Inflammatory macrophage treated with lipopolysaccharide for 4 hours (primary cell): Measurements from ENCODE around the gene GH2.
A peak's percentile ranks its signal among the peaks of the same experiment; 100 is the strongest.
"Not testable (repeated sequence)": the region's sequence is repeated elsewhere in the genome, so short reads cannot be mapped to it uniquely, and the experiment has no call there.

ENCODE experiments used
- DNase-seq: peaks from one replicate; pipeline ENCODE4 v3.0.0-alpha.2; 2020

Gene GH2

GRCh38 chr17:63910096-63910495 lies 28.4 kb upstream of the GH2 start:
- no peak for DNase-seq

- not testable (repeated sequence) for DNase-seq
Measured at GRCh38 chr17:63909586-63909985, 27.8 kb upstream of the GH2 start.

DNA sequence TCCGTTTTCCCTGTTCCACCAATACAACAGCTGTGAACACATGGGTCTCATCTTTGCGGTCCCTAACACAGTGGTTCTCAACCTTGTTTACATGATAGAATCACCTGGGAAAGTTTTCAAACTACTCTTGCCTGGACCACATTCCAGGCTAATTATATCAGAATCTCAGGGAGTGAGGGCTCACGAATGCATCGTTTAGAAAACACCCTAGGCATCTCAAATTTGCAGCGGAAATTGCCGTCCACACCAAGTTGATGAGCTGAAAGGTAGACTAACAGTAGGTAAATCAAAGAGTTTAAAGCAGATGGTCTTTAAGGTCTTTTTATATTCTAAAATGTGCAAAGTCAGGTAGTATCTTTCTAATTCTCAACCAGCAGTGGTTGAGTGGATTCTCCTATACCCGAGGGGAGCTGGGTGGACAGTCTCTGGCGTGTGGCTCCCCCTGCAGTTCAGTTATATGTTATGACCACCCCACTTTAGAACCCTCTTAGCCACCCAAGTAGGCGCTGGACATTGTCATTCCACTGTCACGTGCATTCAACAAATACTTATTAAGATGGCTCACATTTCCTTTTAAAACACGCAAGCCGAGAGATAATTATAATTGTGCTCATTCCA lies 25.5 kb upstream of the GH2 start:
- DNase-seq: not testable (repeated sequence)

DNA sequence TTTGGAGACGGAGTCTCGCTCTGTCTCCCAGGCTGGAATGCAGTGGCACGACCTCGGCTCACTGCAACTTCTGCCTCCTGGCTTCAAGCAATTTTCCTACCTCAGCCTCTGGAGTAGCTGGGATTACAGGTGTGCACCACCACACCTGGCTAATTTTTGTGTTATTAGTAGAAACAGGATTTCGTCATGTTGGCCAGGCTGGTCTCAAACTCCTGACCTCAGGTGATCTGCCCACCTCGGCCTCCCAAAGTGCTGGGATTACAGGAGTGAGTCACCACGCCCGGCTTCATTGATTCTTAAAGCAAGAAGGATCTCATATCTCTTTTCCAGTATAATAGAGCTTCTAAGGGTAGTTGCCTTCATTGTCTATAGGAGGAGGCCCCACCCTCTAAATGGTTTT lies 23.1 kb upstream of the GH2 start:
- DNase-seq: not testable (repeated sequence)

GRCh38 chr17:63903787-63904201 lies 22.1 kb upstream of the GH2 start:
- DNase-seq: not testable (repeated sequence)

GRCh38 chr17:63901971-63902370 lies 20.2 kb upstream of the GH2 start:
- DNase-seq: not testable (repeated sequence)

GRCh38 chr17:63898899-63899798 lies 17.4 kb upstream of the GH2 start:
- not testable (repeated sequence) for DNase-seq

DNA sequence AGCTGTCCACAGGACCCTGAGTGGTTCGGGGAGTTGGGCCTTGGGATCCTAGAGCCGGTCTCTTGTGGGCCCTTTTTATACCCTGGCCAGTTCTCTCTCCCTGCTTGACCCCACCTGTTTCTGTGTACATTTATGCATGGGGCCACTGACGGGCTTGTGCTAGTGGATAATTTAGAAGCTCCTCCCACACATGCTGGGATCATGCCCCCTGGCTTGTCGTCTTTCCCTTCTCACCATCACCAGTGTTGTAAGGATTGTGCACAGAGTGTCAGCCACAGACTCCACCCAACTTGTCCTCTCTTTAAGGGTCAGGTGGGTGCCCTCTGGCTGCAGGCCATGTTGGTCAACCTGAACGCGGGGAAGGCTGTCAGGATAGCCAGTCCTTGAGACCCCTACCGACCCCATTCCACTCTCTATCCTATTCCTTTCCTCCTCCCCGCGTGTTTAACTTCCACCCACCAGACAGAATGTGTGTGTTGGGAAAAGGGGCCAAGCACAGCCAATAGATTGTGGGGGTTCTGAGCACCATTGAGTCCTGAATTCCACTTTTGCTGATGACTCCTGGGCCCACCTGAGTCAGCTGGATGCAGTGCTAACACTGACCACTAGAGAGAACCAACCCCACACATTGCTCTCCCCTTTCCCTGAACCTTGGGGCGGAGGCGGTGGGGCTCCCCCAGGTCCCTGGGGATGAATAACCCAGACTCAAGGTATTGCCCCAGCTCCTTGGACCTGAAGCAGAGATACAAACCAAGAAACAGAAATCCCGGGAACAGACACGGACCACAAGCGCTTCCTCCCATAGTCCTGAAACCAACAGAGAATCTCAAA lies 15.0 kb upstream of the GH2 start, which contains the start of gene CSH1:
CSH1 (minus strand) TSS at position 51 of the 831 bp plus-strand sequence. CDS start 63 bp downstream, outside the sequence.
- DNase-seq: not testable (repeated sequence)

GRCh38 chr17:63894821-63895220 lies 13.1 kb upstream of the GH2 start:
- not testable (repeated sequence) for DNase-seq

- DNase-seq: not testable (repeated sequence)
Measured at GRCh38 chr17:63894021-63894420, 12.3 kb upstream of the GH2 start.

DNA sequence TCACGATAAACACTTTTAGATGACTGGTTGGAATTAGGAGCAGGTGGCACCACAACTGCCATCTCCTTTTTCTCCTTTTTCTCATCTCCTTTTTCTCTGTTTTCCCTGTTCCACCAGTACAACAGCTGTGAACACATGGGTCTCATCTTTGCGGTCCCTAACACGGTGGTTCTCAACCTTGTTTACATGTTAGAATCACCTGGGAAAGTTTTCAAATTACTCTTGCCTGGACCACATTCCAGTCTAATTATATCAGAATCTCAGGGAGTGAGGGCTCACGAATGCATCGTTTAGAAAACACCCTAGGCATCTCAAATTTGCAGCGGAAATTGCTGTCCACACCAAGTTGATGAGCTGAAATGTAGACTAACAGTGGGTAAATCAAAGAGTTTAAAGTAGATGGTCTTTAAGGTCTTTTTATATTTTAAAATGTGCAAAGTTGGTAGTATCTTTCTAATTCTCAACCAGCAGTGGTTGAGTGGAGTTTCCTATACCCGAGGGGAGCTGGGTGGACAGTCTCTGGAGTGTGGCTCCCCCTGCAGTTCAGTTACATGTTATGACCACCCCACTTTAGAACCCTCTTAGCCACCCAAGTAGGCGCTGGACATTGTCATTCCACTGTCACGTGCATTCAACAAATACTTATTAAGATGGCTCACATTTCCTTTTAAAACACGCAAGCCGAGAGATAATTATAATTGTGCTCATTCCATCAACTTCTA lies 10.7 kb upstream of the GH2 start:
- DNase-seq: not testable (repeated sequence)

DNA sequence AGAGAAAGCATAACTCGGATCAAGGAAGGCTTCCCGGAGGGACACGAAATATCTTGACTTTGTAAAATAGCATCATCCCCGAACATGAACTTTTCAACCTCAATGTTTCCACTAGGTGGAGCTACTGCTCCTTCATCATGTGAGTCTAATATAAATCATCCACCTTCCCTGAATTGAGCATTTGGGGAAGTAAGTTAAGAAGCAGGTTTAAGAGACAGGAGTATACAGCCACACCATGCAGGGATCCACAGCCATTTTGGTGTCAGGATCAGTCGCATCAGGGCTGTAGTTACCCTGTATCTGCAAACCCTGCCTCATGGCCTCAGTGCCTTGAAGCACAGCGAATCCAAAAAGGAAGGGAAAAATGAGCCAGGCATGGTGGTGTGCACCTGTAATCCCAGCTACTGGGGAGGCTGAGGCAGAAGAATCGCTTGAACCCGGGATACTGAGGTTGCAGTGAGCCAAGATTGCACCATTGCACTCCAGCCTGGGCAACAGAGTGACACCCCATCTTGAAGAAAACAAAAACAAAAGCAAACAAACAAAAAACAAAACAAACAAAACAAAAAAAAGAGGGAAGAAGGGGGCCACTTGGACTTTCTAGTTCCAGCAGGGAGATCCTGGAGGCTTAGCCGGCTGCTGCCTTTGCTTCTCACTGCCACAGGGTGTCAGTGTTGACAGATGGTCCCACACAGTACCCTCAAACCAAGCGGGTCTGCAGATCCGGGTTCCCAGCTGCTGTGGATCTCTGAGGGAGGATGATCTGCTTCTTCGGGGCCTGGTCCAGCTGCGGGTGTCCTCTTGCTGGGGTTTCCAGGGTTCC lies 7.5 kb upstream of the GH2 start:
- DNase-seq: peak; percentile 38

DNA sequence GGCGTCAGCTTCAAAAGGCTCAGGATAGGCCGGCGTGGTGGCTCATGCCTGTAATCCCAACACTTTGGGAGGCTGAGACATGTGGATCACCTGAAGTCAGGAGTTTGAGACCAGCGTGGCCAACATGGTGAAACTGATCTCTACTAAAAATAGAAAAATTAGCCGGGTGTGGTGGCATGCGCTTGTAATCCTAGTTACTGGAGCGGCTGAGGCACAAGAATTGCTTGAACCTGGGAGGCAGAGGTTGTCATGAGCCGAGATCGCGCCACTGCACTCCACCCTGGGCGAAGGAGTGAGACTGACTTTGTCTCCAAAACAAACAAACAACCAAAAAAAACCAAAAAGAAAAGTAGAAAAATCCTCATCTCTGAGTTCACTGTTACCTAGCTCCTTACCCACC lies 3.4 kb upstream of the GH2 start:
- not testable (repeated sequence) for DNase-seq

GRCh38 chr17:63882626-63883126 lies 932 bp upstream of the GH2 start:
- not testable (repeated sequence) for DNase-seq

GRCh38 chr17:63881337-63881736 lies 407 bp downstream of the GH2 start:
- not testable (repeated sequence) for DNase-seq

- no peak for DNase-seq
Measured at GRCh38 chr17:63880706-63881105, 1.0 kb downstream of the GH2 start.

GRCh38 chr17:63878413-63878812 lies 3.3 kb downstream of the GH2 start:
- not testable (repeated sequence) for DNase-seq

DNA sequence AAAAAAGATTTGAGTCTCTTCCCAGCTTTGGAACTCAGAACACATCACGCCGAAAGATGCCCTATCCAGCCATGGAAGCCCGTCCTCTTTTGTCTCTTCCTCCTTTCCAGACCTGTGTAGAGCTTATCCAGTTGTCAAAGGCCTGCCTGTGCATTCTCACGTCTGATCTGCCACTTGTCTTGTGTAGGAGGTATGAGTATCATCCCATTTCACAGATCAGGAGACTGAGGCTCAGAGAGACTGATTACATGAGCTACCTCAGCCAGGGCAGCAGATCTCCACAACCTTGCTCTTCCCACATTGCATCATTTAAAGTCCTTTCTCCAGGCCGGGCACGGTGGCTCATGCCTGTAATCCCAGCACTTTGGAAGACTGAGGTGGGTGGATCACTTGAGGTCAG lies 7.1 kb downstream of the GH2 start:
- not testable (repeated sequence) for DNase-seq

- DNase-seq: not testable (repeated sequence)
Measured at GRCh38 chr17:63874061-63874626, 7.6 kb downstream of the GH2 start.

DNA sequence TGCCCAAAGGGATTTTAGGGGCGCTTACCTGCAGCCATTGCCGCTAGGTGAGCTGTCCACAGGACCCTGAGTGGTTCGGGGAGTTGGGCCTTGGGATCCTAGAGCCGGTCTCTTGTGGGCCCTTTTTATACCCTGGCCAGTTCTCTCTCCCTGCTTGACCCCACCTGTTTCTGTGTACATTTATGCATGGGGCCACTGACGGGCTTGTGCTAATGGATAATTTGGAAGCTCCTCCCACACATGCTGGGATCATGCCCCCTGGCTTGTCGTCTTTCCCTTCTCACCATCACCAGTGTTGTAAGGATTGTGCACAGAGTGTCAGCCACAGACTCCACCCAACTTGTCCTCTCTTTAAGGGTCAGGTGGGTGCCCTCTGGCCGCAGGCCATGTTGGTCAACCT lies 8.2 kb downstream of the GH2 start, which contains the start of gene CSH2:
CSH2 (minus strand) TSS at position 101 of the 400 bp plus-strand sequence; CDS start at position 38, 63 bp downstream.
- not testable (repeated sequence) for DNase-seq
